Central memory CD8-positive, alpha-beta T cell (primary cell): Measurements from ENCODE around the gene MGST3.
A peak's percentile ranks its signal among the peaks of the same experiment; 100 is the strongest.
"Not testable (repeated sequence)": the region's sequence is repeated elsewhere in the genome, so short reads cannot be mapped to it uniquely, and the experiment has no call there.

Experiments used
- ATAC-seq: fragments of 150-1000 bp; cut with Tn5 transposase; replicated peaks from 2 replicates; pipeline ENCODE4 v1.10.0; 2022; ENCODE audit warnings: mild to moderate bottlenecking, moderate FRiP score, moderate number of reproducible peaks; ENCODE audit not compliant: poor library complexity, severe bottlenecking; ENCODE audit errors: extremely low read depth
- DNase-seq, 2 donors: peaks; one replicate each; pipeline ENCODE4 v3.0.0; 2021; ENCODE audit warnings: low spot score in 2 of 2
- H3K27ac Mint-ChIP-seq: one replicate; pipeline ENCODE4 v1.8.0; 2022; ENCODE audit warnings: low read depth, mild to moderate bottlenecking, moderate library complexity, mixed read lengths
- H3K27me3 Mint-ChIP-seq: one replicate; pipeline ENCODE4 v1.8.0; 2022; ENCODE audit warnings: mixed read lengths
- H3K36me3 Mint-ChIP-seq: one replicate; pipeline ENCODE4 v1.8.0; 2022; ENCODE audit warnings: mild to moderate bottlenecking, moderate library complexity, mixed read lengths; ENCODE audit not compliant: insufficient read depth
- H3K4me1 Mint-ChIP-seq: one replicate; pipeline ENCODE4 v1.8.0; 2022; ENCODE audit warnings: mixed read lengths
- H3K4me3 Mint-ChIP-seq: one replicate; pipeline ENCODE4 v1.8.0; 2022; ENCODE audit warnings: mild to moderate bottlenecking, moderate library complexity, mixed read lengths
- H3K9me3 Mint-ChIP-seq: one replicate; pipeline ENCODE4 v1.8.0; 2022; ENCODE audit warnings: mixed read lengths

The MGST3 gene

DNA sequence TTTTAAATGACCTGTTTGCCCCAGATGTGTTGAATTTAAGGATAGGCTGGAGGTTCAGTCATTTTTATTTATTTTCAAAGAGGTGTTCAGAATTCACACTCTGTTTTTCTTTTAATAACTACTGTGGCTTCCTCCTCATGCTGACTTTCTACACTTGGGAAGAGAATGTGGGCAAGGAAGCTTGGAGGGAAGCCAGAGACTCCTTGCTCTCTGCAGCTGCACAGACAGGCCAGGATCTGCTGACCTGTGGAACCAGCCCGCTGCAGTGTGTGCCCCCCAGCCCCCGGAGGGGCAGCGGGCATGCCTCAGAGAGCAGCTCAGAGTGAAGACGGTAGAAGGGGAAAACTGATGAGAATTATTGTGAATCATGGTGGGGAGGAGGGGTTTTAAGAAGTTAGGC lies 16.9 kb downstream of the MGST3 start:
- ATAC-seq (no peak), DNase-seq (no peak)
- Mint-ChIP-seq H3K36me3 (peaks cover 14% of the 10 kb centered on the region), H3K4me1 (peaks cover 23% of the 10 kb centered on the region), H3K27ac (peak overlapping the region; percentile 25), H3K9me3 (no peaks in the 10 kb centered on the region), H3K27me3 (no peaks in the 10 kb centered on the region), H3K4me3 (no peak overlapping the region)

DNA sequence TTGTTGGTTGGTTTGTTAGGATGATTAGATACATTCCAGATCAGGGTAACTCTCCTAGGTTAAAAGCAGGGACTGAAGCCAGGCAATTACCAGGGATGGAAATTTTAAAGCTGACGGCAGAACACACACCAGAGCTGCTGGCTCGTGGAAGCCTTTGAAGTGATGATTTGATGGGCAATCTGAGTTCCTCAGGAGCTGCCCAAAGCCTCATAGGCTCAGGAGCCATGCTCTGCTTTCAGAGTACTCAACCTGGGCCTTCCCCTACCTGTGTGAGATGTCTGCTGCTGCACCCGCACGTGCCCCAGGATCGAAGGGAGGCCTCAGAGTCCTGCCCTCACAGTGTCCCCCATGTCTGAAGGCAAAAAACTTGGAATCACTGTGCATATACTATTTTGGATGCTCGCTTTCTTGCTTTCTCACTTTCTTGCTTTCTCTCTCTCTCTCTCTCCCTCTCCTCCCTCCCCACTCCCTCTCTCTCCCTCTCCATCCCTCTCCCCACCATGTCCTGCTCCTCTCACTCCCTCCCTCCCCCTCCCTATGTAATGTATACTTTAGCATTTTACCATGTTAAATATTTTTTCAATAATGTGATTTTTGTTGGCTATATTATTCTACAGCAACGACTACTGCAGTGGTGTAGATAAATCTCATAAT lies 18.0 kb downstream of the MGST3 start:
- no peaks in the 10 kb centered on the region for H3K27me3 Mint-ChIP-seq
- no peak for ATAC-seq
- H3K4me3 Mint-ChIP-seq: no peak overlapping the region
- H3K36me3 Mint-ChIP-seq: peaks cover 20% of the 10 kb centered on the region
- H3K4me1 Mint-ChIP-seq: peaks cover 23% of the 10 kb centered on the region
- no peak overlapping the region for H3K27ac Mint-ChIP-seq
- no peak for DNase-seq
- H3K9me3 Mint-ChIP-seq: no peaks in the 10 kb centered on the region

DNA sequence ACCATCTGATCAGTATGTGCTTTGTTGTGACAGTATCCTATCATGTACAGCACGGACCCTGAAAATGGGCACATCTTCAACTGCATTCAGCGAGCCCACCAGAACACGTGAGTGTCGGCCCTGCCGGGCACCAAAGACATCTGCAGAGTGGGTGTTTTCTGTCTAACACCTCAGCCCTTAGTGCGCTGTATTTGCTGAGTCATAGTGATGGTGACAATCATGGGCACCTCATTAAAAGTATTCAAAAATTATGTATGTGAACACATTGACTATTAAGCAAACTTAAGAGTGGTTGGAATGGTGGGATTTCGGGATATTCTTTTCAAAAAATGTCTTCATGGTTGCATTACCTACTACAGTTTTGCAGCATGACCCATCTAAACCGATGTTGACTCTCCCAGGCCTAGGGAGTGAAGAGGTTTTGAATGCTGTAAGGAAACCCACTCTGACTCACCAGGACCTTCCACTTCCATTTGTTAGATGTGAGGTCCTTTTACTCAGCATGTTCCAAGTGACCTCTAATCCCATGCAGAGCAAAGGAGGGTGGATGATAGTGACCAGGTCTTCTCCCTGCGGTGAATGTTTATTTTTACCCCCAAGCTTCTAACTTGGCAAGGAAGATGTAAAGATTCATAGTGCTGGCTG lies 20.1 kb downstream of the MGST3 start:
- Mint-ChIP-seq H3K9me3 (no peaks in the 10 kb centered on the region), H3K27me3 (no peaks in the 10 kb centered on the region)
- no peak for ATAC-seq

DNA sequence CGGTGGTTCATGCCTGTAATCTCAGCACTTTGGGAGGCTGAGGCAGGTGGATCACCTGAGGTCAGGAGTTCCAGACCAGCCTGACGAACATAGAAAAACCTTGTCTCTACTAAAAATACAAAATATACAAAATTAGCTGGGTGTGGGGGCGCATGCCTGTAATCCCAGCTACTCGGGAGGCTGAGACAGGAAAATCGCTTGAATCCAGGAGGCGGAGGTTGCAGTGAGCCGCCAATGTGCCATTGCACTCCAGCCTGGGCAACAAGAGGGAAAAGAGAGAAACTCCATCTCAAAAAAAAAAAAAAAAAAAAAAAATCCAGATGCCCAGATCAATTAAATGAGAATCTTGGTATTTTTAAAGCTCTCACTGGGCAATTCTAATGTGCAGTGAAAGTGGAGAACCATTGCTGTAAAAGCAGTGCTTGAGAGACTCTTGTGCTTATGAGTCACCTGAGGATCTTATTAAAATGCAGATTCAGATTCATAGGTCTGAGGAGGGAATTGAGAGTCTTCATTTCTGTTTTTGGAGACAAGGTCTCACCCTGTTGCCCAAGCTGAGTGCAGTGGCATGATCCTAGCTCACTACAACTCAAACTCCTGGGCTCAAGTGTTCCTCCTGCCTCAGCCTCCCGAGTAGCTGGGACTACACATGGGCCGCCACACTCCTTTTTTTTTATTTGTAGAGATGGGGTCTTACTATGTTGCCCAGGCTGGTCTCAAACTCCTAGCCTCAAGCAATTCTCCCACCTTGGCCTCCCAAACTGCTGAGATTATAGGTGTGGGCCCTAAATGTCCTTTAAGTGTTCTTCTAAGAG lies 27.9 kb downstream of the MGST3 start:
- not testable (repeated sequence) for ATAC-seq, DNase-seq, H3K27me3 Mint-ChIP-seq, H3K27ac Mint-ChIP-seq, H3K4me3 Mint-ChIP-seq, H3K4me1 Mint-ChIP-seq, H3K9me3 Mint-ChIP-seq
- H3K36me3 Mint-ChIP-seq: peaks cover 42% of the 10 kb centered on the region

More for the DNA sequence above, 20.1 kb downstream of the MGST3 start:
- Mint-ChIP-seq H3K27ac (no peak overlapping the region), H3K4me1 (peaks cover 18% of the 10 kb centered on the region), H3K4me3 (no peak overlapping the region), H3K36me3 (peaks cover 28% of the 10 kb centered on the region)
- no peak for DNase-seq

DNA sequence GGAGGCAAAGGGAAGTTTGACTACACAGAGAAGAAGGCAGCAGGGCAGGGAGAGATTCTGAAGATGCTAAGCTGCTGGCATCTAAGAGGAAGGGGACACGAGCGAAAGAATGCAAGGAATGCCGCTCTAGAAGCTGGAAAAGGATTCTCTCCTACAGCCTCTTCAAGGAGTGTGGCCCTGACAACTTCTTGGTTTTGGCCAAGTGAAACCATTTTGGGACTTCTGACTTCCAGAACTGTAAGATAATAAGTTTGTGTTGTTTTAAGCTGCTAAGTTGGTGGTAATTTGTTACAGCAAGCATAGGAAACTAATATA lies 28.5 kb downstream of the MGST3 start:
- H3K27ac Mint-ChIP-seq: no peak overlapping the region
- H3K27me3 Mint-ChIP-seq: no peaks in the 10 kb centered on the region
- H3K4me3 Mint-ChIP-seq: no peak overlapping the region
- ATAC-seq (no peak), DNase-seq (no peak)
- H3K9me3 Mint-ChIP-seq: no peaks in the 10 kb centered on the region
- peaks cover 40% of the 10 kb centered on the region for H3K36me3 Mint-ChIP-seq
- H3K4me1 Mint-ChIP-seq: no peaks in the 10 kb centered on the region

DNA sequence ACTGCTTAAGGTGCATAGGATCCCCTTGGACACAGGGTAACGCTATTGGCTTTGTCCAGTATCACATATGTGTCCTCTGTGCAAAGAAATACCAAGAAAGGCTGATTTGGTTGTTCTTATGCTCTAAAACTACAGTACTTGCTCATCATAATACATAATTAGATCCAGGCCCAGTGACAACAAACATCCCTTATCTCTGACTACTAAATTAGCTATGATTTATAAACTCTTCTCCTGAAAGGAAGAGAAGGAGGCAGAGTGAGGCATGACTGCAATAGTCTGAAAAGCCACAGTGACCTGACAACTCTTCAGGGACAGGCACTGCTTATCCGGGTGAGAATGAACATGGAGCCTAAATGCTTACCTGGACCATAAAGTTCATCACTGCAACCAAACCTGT lies 30.7 kb downstream of the MGST3 start:
- no peak overlapping the region for H3K27ac Mint-ChIP-seq
- H3K4me3 Mint-ChIP-seq: no peak overlapping the region
- peaks cover 48% of the 10 kb centered on the region for H3K36me3 Mint-ChIP-seq
- no peaks in the 10 kb centered on the region for H3K27me3 Mint-ChIP-seq
- DNase-seq: no peak
- no peaks in the 10 kb centered on the region for H3K9me3 Mint-ChIP-seq
- H3K4me1 Mint-ChIP-seq: peaks cover 10% of the 10 kb centered on the region
- no peak for ATAC-seq

DNA sequence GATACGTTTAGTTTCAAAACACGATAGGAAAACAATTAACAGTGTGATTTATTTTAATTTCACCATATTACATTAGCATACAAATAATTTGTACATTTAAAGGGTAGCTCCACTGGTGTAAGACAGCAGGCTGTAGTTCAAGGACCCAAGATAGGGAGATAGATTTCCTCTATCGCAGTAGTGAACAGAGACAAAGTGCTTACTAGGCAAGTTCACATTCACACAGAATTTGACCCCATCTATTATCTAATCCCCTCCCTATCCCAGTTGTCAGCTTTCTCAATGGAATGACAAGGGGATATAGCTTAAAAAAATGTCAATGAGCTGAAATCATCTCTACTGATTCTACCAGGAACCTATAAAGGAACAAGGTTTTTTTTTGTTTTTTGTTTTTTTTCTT lies 31.2 kb downstream of the MGST3 start:
- no peak overlapping the region for H3K27ac Mint-ChIP-seq
- peaks cover 51% of the 10 kb centered on the region for H3K36me3 Mint-ChIP-seq
- H3K4me3 Mint-ChIP-seq: no peak overlapping the region
- H3K9me3 Mint-ChIP-seq: no peaks in the 10 kb centered on the region
- DNase-seq (no peak), ATAC-seq (no peak)
- H3K4me1 Mint-ChIP-seq: peaks cover 10% of the 10 kb centered on the region
- H3K27me3 Mint-ChIP-seq: no peaks in the 10 kb centered on the region

DNA sequence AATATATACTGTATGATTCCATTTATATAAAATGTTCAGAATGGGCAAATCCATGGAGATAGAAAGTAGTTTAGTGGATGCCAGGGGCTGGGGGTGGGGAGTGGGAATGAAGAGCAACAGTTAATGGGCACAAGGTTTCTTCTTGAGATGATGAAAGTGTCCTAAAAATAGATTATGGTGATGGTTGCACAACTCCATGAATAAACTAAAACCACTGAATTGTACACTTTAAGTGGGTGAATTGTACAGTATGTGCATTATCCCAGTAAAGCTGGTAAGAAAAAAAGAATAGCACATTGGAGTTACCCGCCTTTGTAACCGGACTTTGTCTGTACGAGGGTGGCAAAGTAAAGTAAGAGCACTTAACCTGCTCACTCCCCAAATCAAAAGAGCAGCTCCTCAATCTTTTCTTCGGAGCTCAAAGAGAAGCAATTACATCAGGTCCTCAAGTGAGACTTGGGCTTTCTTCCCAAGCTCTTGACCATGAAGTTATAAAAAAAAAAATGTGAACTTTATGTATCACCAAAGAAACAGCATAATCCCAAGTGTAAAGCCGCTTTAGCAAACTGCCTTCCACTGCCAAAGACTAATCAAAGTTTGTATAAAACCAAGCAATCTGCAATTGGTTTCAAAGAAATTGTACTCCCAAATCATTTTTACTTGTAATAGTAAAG lies 35.3 kb downstream of the MGST3 start:
- peaks cover 10% of the 10 kb centered on the region for H3K4me1 Mint-ChIP-seq
- DNase-seq: no peak
- H3K27me3 Mint-ChIP-seq: no peaks in the 10 kb centered on the region
- no peaks in the 10 kb centered on the region for H3K9me3 Mint-ChIP-seq
- no peak for ATAC-seq
- no peak overlapping the region for H3K4me3 Mint-ChIP-seq
- no peak overlapping the region for H3K27ac Mint-ChIP-seq
- peaks cover 64% of the 10 kb centered on the region for H3K36me3 Mint-ChIP-seq

DNA sequence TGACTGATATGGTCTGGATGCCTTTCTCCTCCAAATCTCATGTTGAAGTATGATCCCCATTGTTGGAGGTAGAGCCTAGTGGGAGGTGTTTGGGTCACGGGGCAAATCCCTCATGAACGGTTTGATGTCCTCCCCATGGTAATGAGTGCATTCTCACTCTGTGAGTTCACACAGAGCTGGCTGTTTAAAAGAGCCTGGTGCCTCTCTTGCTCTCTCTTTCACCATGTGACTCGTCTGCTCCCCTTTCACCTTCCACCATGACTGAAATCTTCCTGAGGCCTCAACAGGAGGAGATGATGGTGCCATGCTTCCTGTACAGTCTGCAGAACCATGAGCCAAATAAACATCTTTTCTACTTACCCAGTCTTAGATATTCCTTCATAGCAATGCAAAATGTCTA lies 37.1 kb downstream of the MGST3 start:
- H3K4me1 Mint-ChIP-seq: peaks cover 14% of the 10 kb centered on the region
- no peak overlapping the region for H3K27ac Mint-ChIP-seq
- H3K36me3 Mint-ChIP-seq: peaks cover 69% of the 10 kb centered on the region
- DNase-seq: no peak
- ATAC-seq: no peak
- no peaks in the 10 kb centered on the region for H3K9me3 Mint-ChIP-seq
- no peaks in the 10 kb centered on the region for H3K27me3 Mint-ChIP-seq
- no peak overlapping the region for H3K4me3 Mint-ChIP-seq

DNA sequence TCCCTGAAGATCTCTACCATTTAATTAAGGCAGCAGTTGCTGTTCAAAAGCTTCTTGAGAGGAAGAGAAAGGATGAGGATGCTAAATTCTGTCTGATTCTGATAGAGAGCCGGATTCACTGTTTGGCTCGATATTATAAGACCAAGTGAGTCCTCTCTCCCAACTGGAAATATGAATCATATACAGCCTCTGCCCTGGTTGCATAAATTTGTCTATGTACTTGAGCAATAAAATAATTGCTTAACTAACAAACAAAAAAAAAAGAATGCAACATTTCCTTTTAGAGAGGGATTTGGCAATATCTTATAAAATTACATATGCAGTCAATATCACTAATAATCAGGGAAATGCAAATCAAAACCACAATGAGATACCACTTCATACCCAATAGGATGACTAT lies 40.5 kb downstream of the MGST3 start:
- H3K27ac Mint-ChIP-seq: no peak overlapping the region
- ATAC-seq (no peak), DNase-seq (no peak)
- H3K27me3 Mint-ChIP-seq: no peaks in the 10 kb centered on the region
- H3K4me1 Mint-ChIP-seq: peaks cover 15% of the 10 kb centered on the region
- no peaks in the 10 kb centered on the region for H3K9me3 Mint-ChIP-seq
- H3K4me3 Mint-ChIP-seq: no peak overlapping the region
- H3K36me3 Mint-ChIP-seq: peaks cover 61% of the 10 kb centered on the region

DNA sequence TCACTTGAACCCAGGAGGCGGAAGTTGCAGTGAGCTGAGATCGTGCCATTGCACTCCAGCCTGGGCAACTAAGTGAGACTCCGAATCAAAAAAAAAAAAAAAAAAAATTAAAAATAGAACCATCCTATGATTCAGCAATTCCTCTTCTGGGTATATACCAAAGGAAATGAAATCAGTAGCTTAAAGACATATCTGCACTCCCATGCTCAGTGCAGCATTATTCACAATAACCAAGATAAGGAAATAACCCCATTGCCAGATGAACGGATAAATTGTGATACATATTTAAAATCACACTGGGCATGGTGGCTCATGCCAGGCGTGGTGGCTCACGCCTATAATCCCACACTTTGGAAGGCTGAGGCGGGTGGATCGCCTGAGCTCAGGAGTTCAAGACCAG lies 43.6 kb downstream of the MGST3 start:
- Mint-ChIP-seq H3K4me3 (no peak overlapping the region), H3K27ac (no peak overlapping the region), H3K27me3 (no peaks in the 10 kb centered on the region), H3K9me3 (no peaks in the 10 kb centered on the region), H3K4me1 (peaks cover 22% of the 10 kb centered on the region), H3K36me3 (peaks cover 59% of the 10 kb centered on the region)
- DNase-seq (no peak), ATAC-seq (no peak)

DNA sequence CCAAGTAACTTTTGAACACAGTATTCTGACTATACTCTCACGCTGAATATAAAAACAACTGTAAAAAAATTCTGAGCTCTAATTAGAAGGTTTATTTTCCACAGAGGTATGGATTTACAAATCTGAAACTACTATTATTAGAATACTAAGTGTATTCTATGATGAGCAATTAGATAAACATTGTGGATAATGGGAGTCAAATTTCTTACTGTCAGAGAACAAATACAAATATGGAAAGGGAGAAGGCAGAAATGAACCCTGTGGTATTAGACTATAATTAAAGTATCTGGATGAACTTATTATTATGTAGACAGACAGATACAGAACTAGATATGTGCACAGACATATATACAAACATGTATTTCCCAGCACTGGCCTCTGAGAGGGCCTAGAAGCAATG lies 44.8 kb downstream of the MGST3 start:
- Mint-ChIP-seq H3K4me1 (peaks cover 22% of the 10 kb centered on the region), H3K4me3 (no peak overlapping the region), H3K27ac (peak overlapping the region; percentile 29), H3K27me3 (no peaks in the 10 kb centered on the region), H3K36me3 (peaks cover 60% of the 10 kb centered on the region), H3K9me3 (no peaks in the 10 kb centered on the region)
- DNase-seq (no peak), ATAC-seq (no peak)
